ENCODE results near the gene C8A. TPM values are rescaled to one million over a fixed set of nuclear protein-coding genes. Genes with fewer than 3 reads are reported as not detected.

C8A gene
- total and polyA plus RNA-seq, 2 of the 8 experiments (the other 6 are each of a cell fraction or from before 2014, with no cell fraction given) = not detected

DNA sequence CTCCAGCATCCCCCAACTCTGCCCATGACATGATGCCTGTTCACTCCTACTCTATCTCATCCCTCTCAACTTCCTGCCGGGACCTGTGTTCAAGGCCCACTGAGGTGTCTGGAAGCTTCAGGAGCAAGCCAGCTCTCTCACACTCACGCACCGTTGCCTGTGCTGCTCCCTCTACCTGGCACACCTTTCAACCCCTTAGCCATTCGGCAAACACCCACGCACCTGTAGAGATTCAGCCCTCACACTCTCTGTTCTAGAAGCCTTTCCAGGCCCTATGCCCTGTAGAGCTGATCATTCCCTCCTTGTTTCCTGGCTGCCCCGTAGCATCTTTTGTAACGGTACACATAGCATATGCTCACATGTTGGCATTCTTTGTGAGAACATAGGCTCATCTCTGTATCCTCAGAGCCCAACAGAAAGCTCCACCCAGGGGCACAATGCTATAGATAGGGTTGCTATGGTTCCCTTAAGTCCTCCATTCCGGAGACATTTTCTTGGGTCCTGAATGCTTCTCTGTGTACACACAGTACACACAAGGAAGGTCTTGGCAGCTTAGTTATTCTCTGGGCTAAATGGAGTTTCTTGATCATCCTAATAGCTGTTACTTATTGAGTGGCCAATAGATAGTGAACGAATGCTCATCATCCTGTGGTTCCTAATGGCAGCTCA, 109.9 kb downstream of the C8A start:
- Histone ChIP-seq H3K4me3 (ENCODE audit: extremely low read depth in 1 of 4, insufficient read depth in 2 of 4, low read depth in 3 of 4, low read length in 4 of 4) (no peak overlapping the region), H2AK5ac (ENCODE audit: low read depth, low read length) (no peak overlapping the region), H3K18ac (ENCODE audit: extremely low read depth, low read length) (peak overlapping the region; percentile 24; the same call in 1 of the 2 replicates), H3K27me3 (replicated peaks in 1 of 4; ENCODE audit: control insufficient read depth in 3 of 4, extremely low read depth in 1 of 4, insufficient read depth in 3 of 4, low read length in 3 of 4) (no peaks in the 10 kb centered on the region), H3K23me2 (ENCODE audit: low read depth, low read length) (no peaks in the 10 kb centered on the region), H2AFZ (ENCODE audit: low read length) (0 out of 2 replicates have a peak overlapping the region, but pooled peaks have one; percentile 1), H3K23ac (ENCODE audit: insufficient read length) (no peak overlapping the region), H4K91ac (replicated peaks; ENCODE audit: insufficient read length, low read length) (no peak overlapping the region), H4K5ac (ENCODE audit: insufficient read length, low read depth, low read length) (no peak overlapping the region), H4K20me1 (replicated peaks in 1 of 2; ENCODE audit: control insufficient read depth in 1 of 2, insufficient read depth in 2 of 2, low read length in 2 of 2) (no peaks in the 10 kb centered on the region), H3K36me3 (ENCODE audit: control insufficient read depth in 2 of 4, insufficient read depth in 4 of 4, low read length in 3 of 4) (no peaks in the 10 kb centered on the region), H2BK5ac (ENCODE audit: low read depth, low read length) (no peak overlapping the region), H2BK15ac (ENCODE audit: low read length) (no peak overlapping the region), H4K8ac (ENCODE audit: extremely low read depth, insufficient read depth, low read length) (no peak overlapping the region), H2BK20ac (ENCODE audit: low read length) (no peak overlapping the region), H2BK120ac (replicated peaks; ENCODE audit: low read depth, low read length) (no peak overlapping the region), H3K4ac (replicated peaks; ENCODE audit: insufficient read length, low read depth, low read length) (no peak overlapping the region), H3K9me3 (ENCODE audit: insufficient read depth in 2 of 2, low read depth in 1 of 2, low read length in 1 of 2) (no peaks in the 10 kb centered on the region), H3K27ac (ENCODE audit: low read depth, low read length) (no peak overlapping the region), H2BK12ac (ENCODE audit: low read depth, low read length) (no peak overlapping the region; the same call in 1 of the 2 replicates), H3K79me2 (ENCODE audit: control insufficient read depth in 1 of 2, insufficient read depth in 2 of 2, low read length in 2 of 2) (no peaks in the 10 kb centered on the region), H3K56ac (replicated peaks; ENCODE audit: insufficient read length, low read depth, low read length) (no peak overlapping the region), H3K4me1 (replicated peaks in 1 of 4; ENCODE audit: control insufficient read depth in 3 of 4, insufficient read depth in 4 of 4, low read length in 3 of 4) (no peaks in the 10 kb centered on the region), H3K9ac (replicated peaks in 1 of 4; ENCODE audit: extremely low read depth in 1 of 4, low read depth in 3 of 4, low read length in 3 of 4) (no peak overlapping the region), H3K14ac (ENCODE audit: insufficient read length) (no peak overlapping the region), H3K79me1 (ENCODE audit: low read depth, low read length) (no peaks in the 10 kb centered on the region), H3K4me2 (ENCODE audit: insufficient read depth in 1 of 2, low read depth in 2 of 2, low read length in 2 of 2) (no peak overlapping the region)
- 89% methylated on average over 9 of the region's 9 CpGs; no CpG with 5 or more reads in 1 of the 2 experiments for WGBS, 2 experiments (ENCODE audit: extremely low coverage in 1 of 2, insufficient coverage in 1 of 2, insufficient read length in 1 of 2, insufficient replicate concordance in 2 of 2, low coverage in 1 of 2, low lambda C conversion rate in 2 of 2, missing lambda C conversion rate in 1 of 2)
- DNase-seq (ENCODE audit: low read depth in 1 of 2, low spot score in 2 of 2) = no peak
- ChIA-PET CTCF (ENCODE audit: partially characterized antibody) (interaction anchor here (0.5 to 13.5 kb wide), 8 partner anchors 16 to 210 kb away, joined by 3 to 193 read pairs (median 3); no protein-coding TSS in a partner anchor), POLR2A (ENCODE audit: partially characterized antibody) (interaction anchor here (0.7 to 1.2 kb wide), 2 partner anchors 120 to 125 kb away, joined by 3 read pairs; no protein-coding TSS in a partner anchor)
- FAIRE-seq = no peak
- TF ChIP-seq POU5F1 (IDR thresholded peaks at IDR 0.05; ENCODE audit: low read depth, low read length) (no peak), SIRT6 (IDR thresholded peaks at IDR 0.05; ENCODE audit: low read length) (no peak)

All from H1 (cell line).